CD4-positive, alpha-beta T cell (primary cell): ENCODE data around the gene INTS6. TPM values are rescaled to one million over a fixed set of nuclear protein-coding genes. Genes with fewer than 3 reads are reported as not detected.

Experiments used
- ATAC-seq: fragments of 200-7000 bp; cut with Tn5 transposase; one replicate; pipeline ENCODE4 v1.10.0; 2022; ENCODE audit warnings: mild to moderate bottlenecking; ENCODE audit not compliant: poor library complexity
- CTCF ChIA-PET: fragments of 350-600 bp; sonication (Branson Sonifier 250); formaldehyde crosslinking; loops from one replicate; lab custom pipeline; 2021; ENCODE audit warnings: antibody characterized with exemption, inconsistent platforms; lab: Charles Lee
- POLR2A ChIA-PET: fragments of 350-600 bp; sonication (Branson Sonifier 250); formaldehyde crosslinking; loops from one replicate; lab custom pipeline; 2021; ENCODE audit warnings: antibody characterized with exemption, inconsistent platforms; lab: Charles Lee
- DNase-seq, 14 experiments: peaks; one replicate each; pipeline ENCODE4 v3.0.0-alpha.2; 2013 to 2020; ENCODE audit warnings: mixed read lengths in 2 of 14
- H3K27ac ChIP-seq, 2 donors: one replicate each; pipeline versions ENCODE4 v1.5.1 to v1.7.0; 2013; ENCODE audit warnings: low read length in 2 of 2, low read depth in 1 of 2, mild to moderate bottlenecking in 1 of 2
- H3K27me3 ChIP-seq, 2 experiments: 1 replicate in 1 of 2; 2 replicates in 1 of 2; pipeline versions ENCODE4 v1.6.1 to v1.7.0; 2013; ENCODE audit warnings: low read length in 2 of 2, control low read depth in 1 of 2, mild to moderate bottlenecking in 1 of 2, moderate library complexity in 1 of 2; ENCODE audit not compliant: insufficient read depth in 2 of 2, control insufficient read depth in 1 of 2
- H3K36me3 ChIP-seq: one replicate; pipeline ENCODE4 v1.6.1; 2013; ENCODE audit warnings: low read length, control low read depth; ENCODE audit not compliant: insufficient read depth
- H3K4me1 ChIP-seq: one replicate; pipeline ENCODE4 v1.6.1; 2013; ENCODE audit warnings: low read length, control low read depth; ENCODE audit not compliant: insufficient read depth
- H3K4me3 ChIP-seq: one replicate; pipeline ENCODE4 v1.5.1; 2013; ENCODE audit warnings: mild to moderate bottlenecking, low read length, moderate library complexity
- H3K9me3 ChIP-seq, 2 experiments: 1 replicate in 1 of 2; 2 replicates in 1 of 2; pipeline versions ENCODE4 v1.6.1 to v1.7.0; 2013; ENCODE audit warnings: low read length in 2 of 2, mild to moderate bottlenecking in 2 of 2, control low read depth in 1 of 2, moderate library complexity in 1 of 2; ENCODE audit not compliant: control insufficient read depth in 1 of 2, insufficient read depth in 1 of 2
- H3K27ac Mint-ChIP-seq: one replicate; pipeline ENCODE4 v1.8.0; 2020; ENCODE audit warnings: mixed read lengths
- H3K27me3 Mint-ChIP-seq: one replicate; pipeline ENCODE4 v1.8.0; 2021; ENCODE audit warnings: mixed read lengths
- H3K36me3 Mint-ChIP-seq: one replicate; pipeline ENCODE4 v1.8.0; 2021; ENCODE audit warnings: low read depth, mixed read lengths
- H3K4me1 Mint-ChIP-seq: one replicate; pipeline ENCODE4 v1.8.0; 2021; ENCODE audit warnings: low read depth, mixed read lengths
- H3K4me3 Mint-ChIP-seq: one replicate; pipeline ENCODE4 v1.8.0; 2020; ENCODE audit warnings: mild to moderate bottlenecking, mixed read lengths
- H3K9me3 Mint-ChIP-seq: one replicate; pipeline ENCODE4 v1.8.0; 2020; ENCODE audit warnings: mixed read lengths
- CTCF ChIP-seq: fragments of 200-600 bp; IDR thresholded peaks from one replicate; pipeline ENCODE4 v1.8.0; 2022; ENCODE audit warnings: antibody characterized with exemption, mild to moderate bottlenecking
- intact Hi-C, 2 experiments: fragments of 100-400 bp; cut with DNase I in 1 of 2; cut with micrococcal nuclease in 1 of 2; formaldehyde crosslinking; loops; one replicate each; pipeline versions ENCODE4 v1.15.1 to v1.9.0; 2023 to 2025; cut with DNase I, micrococcal nuclease
- total RNA-seq, 174 experiments: library from RNA in 2 of 174; stranded (reverse) in 2 of 174; gene quantifications; one replicate each; pipeline ENCODE4 v1.2.3 and lab custom pipeline; 2021 to 2026

The INTS6 gene
- total RNA-seq, 2 experiments from 2014 or later, result 40.8 to 45.8 TPM

GRCh38 chr13:51364404-51365008 lies 88.3 kb downstream of the INTS6 start:
- Histone ChIP-seq H3K36me3 (peaks cover 52% of the 10 kb centered on the region), H3K27me3 (no peaks in the 10 kb centered on the region), H3K27ac (no peak overlapping the region), H3K9me3 (no peaks in the 10 kb centered on the region), H3K4me1 (no peaks in the 10 kb centered on the region), H3K4me3 (no peak overlapping the region)
- ChIA-PET CTCF (no interaction called here), POLR2A (no interaction called here)
- no peak for TF ChIP-seq CTCF
- Mint-ChIP-seq H3K27me3 (no peaks in the 10 kb centered on the region), H3K4me3 (no peak overlapping the region), H3K27ac (peak overlapping the region; percentile 42), H3K36me3 (peaks cover 53% of the 10 kb centered on the region), H3K9me3 (no peaks in the 10 kb centered on the region), H3K4me1 (no peaks in the 10 kb centered on the region)
- ATAC-seq, result no peak
- DNase-seq, result no peak
- intact Hi-C loops, result no loop called here

GRCh38 chr13:51363625-51364024 lies 89.2 kb downstream of the INTS6 start:
- H3K36me3 Mint-ChIP-seq, result peaks cover 53% of the 10 kb centered on the region

GRCh38 chr13:51361106-51361505 lies 91.7 kb downstream of the INTS6 start:
- H3K27me3 ChIP-seq, result no peaks in the 10 kb centered on the region
- no peak overlapping the region for H3K4me3 ChIP-seq
- peaks cover 19% of the 10 kb centered on the region for H3K36me3 ChIP-seq
- Mint-ChIP-seq H3K36me3 (peaks cover 42% of the 10 kb centered on the region), H3K27me3 (no peaks in the 10 kb centered on the region), H3K27ac (no peak overlapping the region), H3K9me3 (no peaks in the 10 kb centered on the region), H3K4me1 (no peaks in the 10 kb centered on the region), H3K4me3 (no peak overlapping the region)
- no peak overlapping the region for H3K27ac ChIP-seq
- ChIA-PET CTCF (no interaction called here), POLR2A (no interaction called here)
- TF ChIP-seq CTCF, result no peak
- ATAC-seq (no peak), DNase-seq (no peak)
- no peaks in the 10 kb centered on the region for H3K9me3 ChIP-seq
- intact Hi-C loops, result no loop called here
- no peaks in the 10 kb centered on the region for H3K4me1 ChIP-seq

More at GRCh38 chr13:51363625-51364024, 89.2 kb downstream of the INTS6 start:
- intact Hi-C loops, result no loop called here
- TF ChIP-seq CTCF, result no peak
- no peaks in the 10 kb centered on the region for H3K4me1 Mint-ChIP-seq
- Histone ChIP-seq H3K4me3 (no peak overlapping the region), H3K9me3 (no peaks in the 10 kb centered on the region), H3K4me1 (no peaks in the 10 kb centered on the region), H3K27ac (no peak overlapping the region), H3K36me3 (peaks cover 43% of the 10 kb centered on the region), H3K27me3 (no peaks in the 10 kb centered on the region)
- no peak for DNase-seq
- H3K27ac Mint-ChIP-seq, result no peak overlapping the region
- ChIA-PET POLR2A (no interaction called here), CTCF (no interaction called here)
- H3K4me3 Mint-ChIP-seq, result no peak overlapping the region
- no peaks in the 10 kb centered on the region for H3K9me3 Mint-ChIP-seq
- H3K27me3 Mint-ChIP-seq, result no peaks in the 10 kb centered on the region
- ATAC-seq, result no peak
